DOHH2 (cell line): ENCODE results near the gene MEGF11.

Experiments
- H3F3A ChIP-seq: fragments of 200-600 bp; sonication (generic), shearing (Covaris generic); 2 replicates; pipeline ENCODE4 v1.6.0; 2016; ENCODE audit warnings: antibody characterized with exemption, mild to moderate bottlenecking; ENCODE audit not compliant: control insufficient read depth, insufficient read depth
- H3K27ac ChIP-seq: fragments of 200-600 bp; sonication (generic); 2 replicates; pipeline ENCODE4 v1.5.1; 2014; ENCODE audit warnings: low read depth, mild to moderate bottlenecking, low read length, moderate library complexity
- H3K27me3 ChIP-seq: fragments of 200-600 bp; sonication (generic); 2 replicates; pipeline ENCODE4 v1.6.1; 2014; ENCODE audit warnings: mild to moderate bottlenecking, low read length, mixed read lengths; ENCODE audit not compliant: control insufficient read depth
- H3K36me3 ChIP-seq: fragments of 200-600 bp; sonication (generic); 2 replicates; pipeline ENCODE4 v1.6.1; 2014; ENCODE audit warnings: mild to moderate bottlenecking, low read length, moderate library complexity, mixed read lengths; ENCODE audit not compliant: control insufficient read depth
- H3K4me1 ChIP-seq: fragments of 200-600 bp; sonication (generic); 2 replicates; pipeline ENCODE4 v1.6.1; 2014; ENCODE audit warnings: mild to moderate bottlenecking, low read length, mixed read lengths; ENCODE audit not compliant: control insufficient read depth
- H3K4me2 ChIP-seq: fragments of 200-600 bp; sonication (generic); 2 replicates; pipeline ENCODE4 v1.6.0; 2014; ENCODE audit warnings: mild to moderate bottlenecking, low read length, moderate library complexity
- H3K4me3 ChIP-seq: fragments of 200-600 bp; sonication (generic); 2 replicates; pipeline ENCODE4 v1.5.1; 2014; ENCODE audit warnings: mild to moderate bottlenecking, low read length, mixed read lengths
- H3K79me2 ChIP-seq: fragments of 200-600 bp; sonication (generic); 2 replicates; pipeline ENCODE4 v1.6.1; 2014; ENCODE audit warnings: mild to moderate bottlenecking, low read length, mixed read lengths; ENCODE audit not compliant: control insufficient read depth
- H3K9me2 ChIP-seq: fragments of 200-600 bp; sonication (generic); replicated peaks from 2 replicates; pipeline ENCODE4 v1.6.1; 2014; ENCODE audit warnings: mild to moderate bottlenecking, low read length, mixed read lengths; ENCODE audit not compliant: control insufficient read depth
- H3K9me3 ChIP-seq: fragments of 200-600 bp; sonication (generic); 2 replicates; pipeline ENCODE4 v1.6.1; 2014; ENCODE audit warnings: antibody characterized with exemption, low read length, mixed read lengths; ENCODE audit not compliant: control insufficient read depth, insufficient read depth
- H4K20me1 ChIP-seq: fragments of 200-600 bp; sonication (generic); 2 replicates; pipeline ENCODE4 v1.6.0; 2014; ENCODE audit warnings: low read depth, mild to moderate bottlenecking, antibody characterized with exemption, low read length, moderate library complexity; ENCODE audit not compliant: control insufficient read depth, insufficient read depth
- EZH2phosphoT487 ChIP-seq: fragments of 200-600 bp; sonication (generic); IDR thresholded peaks from 2 replicates; pipeline ENCODE4 v1.6.1; 2017; ENCODE audit warnings: borderline replicate concordance, mild to moderate bottlenecking, antibody characterized with exemption, low read length, moderate library complexity, mixed read lengths
- TF ChIP-seq, protein P1 (sequence below): fragments of 200-600 bp; sonication (generic); IDR thresholded peaks from one replicate; pipeline ENCODE4 v1.5.1; 2014; ENCODE audit warnings: antibody characterized with exemption, mild to moderate bottlenecking, low read depth, low read length; ENCODE audit not compliant: poor library complexity, severe bottlenecking

MEGF11 gene

DNA sequence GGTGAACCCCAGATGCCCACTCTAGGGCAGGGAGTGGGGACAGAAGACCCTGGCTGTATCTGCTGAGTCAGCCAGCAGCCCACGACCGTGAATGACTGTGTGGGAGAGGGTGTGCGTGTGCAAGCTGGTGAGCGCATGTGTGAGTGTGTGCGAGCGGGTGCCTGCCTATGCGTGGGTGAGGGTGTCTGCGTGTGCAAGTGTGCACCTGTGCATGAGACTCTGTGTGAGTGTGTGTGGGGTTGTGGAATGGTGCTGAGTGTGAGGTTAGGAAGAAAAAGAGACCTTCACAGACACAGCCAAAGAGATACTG lies 235.1 kb downstream of the MEGF11 start:
- Histone ChIP-seq H3K27ac (no peak overlapping the region), H3K9me3 (no peaks in the 10 kb centered on the region), H3K9me2 (no peaks in the 10 kb centered on the region), H3K4me3 (no peak overlapping the region), H4K20me1 (0 out of 2 replicates have a peak, but pooled peaks cover 4% of the 10 kb centered on the region), H3K36me3 (peaks cover 15% of the 10 kb centered on the region), H3K79me2 (no peaks in the 10 kb centered on the region), H3K27me3 (no peaks in the 10 kb centered on the region), H3F3A (no peaks in the 10 kb centered on the region), H3K4me2 (no peak overlapping the region), H3K4me1 (peaks cover 12% of the 10 kb centered on the region)
- TF ChIP-seq, protein P1, sequence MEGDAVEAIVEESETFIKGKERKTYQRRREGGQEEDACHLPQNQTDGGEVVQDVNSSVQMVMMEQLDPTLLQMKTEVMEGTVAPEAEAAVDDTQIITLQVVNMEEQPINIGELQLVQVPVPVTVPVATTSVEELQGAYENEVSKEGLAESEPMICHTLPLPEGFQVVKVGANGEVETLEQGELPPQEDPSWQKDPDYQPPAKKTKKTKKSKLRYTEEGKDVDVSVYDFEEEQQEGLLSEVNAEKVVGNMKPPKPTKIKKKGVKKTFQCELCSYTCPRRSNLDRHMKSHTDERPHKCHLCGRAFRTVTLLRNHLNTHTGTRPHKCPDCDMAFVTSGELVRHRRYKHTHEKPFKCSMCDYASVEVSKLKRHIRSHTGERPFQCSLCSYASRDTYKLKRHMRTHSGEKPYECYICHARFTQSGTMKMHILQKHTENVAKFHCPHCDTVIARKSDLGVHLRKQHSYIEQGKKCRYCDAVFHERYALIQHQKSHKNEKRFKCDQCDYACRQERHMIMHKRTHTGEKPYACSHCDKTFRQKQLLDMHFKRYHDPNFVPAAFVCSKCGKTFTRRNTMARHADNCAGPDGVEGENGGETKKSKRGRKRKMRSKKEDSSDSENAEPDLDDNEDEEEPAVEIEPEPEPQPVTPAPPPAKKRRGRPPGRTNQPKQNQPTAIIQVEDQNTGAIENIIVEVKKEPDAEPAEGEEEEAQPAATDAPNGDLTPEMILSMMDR, result no peak
- TF ChIP-seq EZH2phosphoT487, result no peak

DNA sequence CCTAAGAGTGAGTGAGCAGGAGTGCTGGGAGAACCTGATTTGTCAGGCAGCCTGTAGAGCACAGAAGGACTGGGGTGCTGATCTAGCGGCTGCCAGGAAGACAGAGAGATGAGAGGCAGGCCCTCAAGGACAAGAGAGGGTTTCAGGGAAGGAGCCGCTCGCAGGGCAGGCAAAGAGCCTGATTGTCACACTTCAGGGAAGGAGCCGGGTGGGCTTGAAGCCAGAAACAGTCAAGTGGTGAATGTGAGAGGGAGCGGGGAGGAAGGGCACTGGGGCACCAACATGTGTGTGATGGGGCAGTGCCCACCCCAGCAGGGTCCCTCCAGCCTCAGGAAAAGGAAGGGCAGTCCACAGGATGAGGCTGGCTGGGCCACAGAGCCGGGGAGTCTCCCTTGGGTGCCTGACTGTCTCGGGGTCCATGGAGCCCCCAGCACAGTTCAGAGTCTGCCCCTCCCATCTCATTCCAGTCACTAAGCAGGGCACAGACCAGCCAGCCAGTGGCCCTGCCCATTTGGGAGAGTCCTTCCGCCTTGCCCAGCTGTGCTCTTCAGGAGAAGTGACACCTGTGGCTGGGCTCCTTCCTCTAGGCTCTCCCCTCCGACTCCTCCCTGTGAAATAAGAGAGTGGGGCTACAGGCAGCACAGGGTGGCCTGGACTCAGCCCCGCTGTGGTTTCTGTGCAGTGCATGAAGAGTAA lies 235.6 kb downstream of the MEGF11 start:
- Histone ChIP-seq H3K4me3 (no peak overlapping the region), H3K4me1 (peaks cover 12% of the 10 kb centered on the region), H3K36me3 (peaks cover 15% of the 10 kb centered on the region), H3K79me2 (no peaks in the 10 kb centered on the region), H3K27me3 (no peaks in the 10 kb centered on the region), H3F3A (no peaks in the 10 kb centered on the region), H3K27ac (no peak overlapping the region), H3K9me2 (no peaks in the 10 kb centered on the region), H4K20me1 (0 out of 2 replicates have a peak, but pooled peaks cover 4% of the 10 kb centered on the region), H3K9me3 (no peaks in the 10 kb centered on the region), H3K4me2 (no peak overlapping the region)
- TF ChIP-seq, protein P1, result no peak
- no peak for TF ChIP-seq EZH2phosphoT487

DNA sequence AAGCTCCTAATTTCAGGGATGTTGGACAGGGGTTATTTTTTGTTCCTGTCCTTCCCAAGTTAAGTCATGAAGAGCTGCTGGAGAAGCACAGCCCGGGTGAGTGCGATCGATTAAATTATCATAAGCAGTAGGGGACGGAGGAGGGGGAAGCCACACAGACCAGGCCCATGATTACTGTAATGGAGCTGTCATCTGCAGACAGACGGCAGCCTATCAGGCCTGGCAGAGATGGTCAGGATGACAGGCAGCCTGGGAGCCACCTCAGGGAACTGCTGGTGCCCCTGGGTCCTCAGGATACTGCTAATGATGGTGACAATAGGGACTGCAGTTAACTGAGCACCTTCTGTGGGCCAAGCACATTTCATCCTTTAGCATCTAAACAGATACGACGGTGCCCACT lies 236.6 kb downstream of the MEGF11 start:
- H3K36me3 ChIP-seq, result peaks cover 11% of the 10 kb centered on the region
- H3F3A ChIP-seq, result no peaks in the 10 kb centered on the region
- H3K9me3 ChIP-seq, result no peaks in the 10 kb centered on the region
- no peaks in the 10 kb centered on the region for H3K9me2 ChIP-seq
- TF ChIP-seq EZH2phosphoT487, result no peak
- TF ChIP-seq, protein P1, result no peak
- no peaks in the 10 kb centered on the region for H3K79me2 ChIP-seq
- no peaks in the 10 kb centered on the region for H3K27me3 ChIP-seq
- H3K4me2 ChIP-seq, result no peak overlapping the region
- no peak overlapping the region for H3K27ac ChIP-seq
- H3K4me1 ChIP-seq, result peaks cover 12% of the 10 kb centered on the region
- H4K20me1 ChIP-seq, result no peaks in the 10 kb centered on the region
- no peak overlapping the region for H3K4me3 ChIP-seq
